ENCODE results near the gene ZC3H18.

Gene ZC3H18

GRCh38 chr16:88676502-88677242 lies 106.5 kb downstream of the ZC3H18 start:
- H3K27ac ChIP-seq = no peak overlapping the region
- no peak for TF ChIP-seq CTCF (conservative IDR thresholded peaks at IDR 0.05)
- no peak for TF ChIP-seq ZFX (IDR thresholded peaks at IDR 0.05)

- TF ChIP-seq CTCF (conservative IDR thresholded peaks at IDR 0.05) = no peak
- TF ChIP-seq ZFX (IDR thresholded peaks at IDR 0.05) = no peak
- H3K27ac ChIP-seq = no peak overlapping the region
Measured at GRCh38 chr16:88677721-88678120, 107.5 kb downstream of the ZC3H18 start.

- TF ChIP-seq ZFX (IDR thresholded peaks at IDR 0.05) (no peak), CTCF (conservative IDR thresholded peaks at IDR 0.05) (no peak)
- H3K27ac ChIP-seq = no peak overlapping the region
Measured at GRCh38 chr16:88678224-88678979, 108.2 kb downstream of the ZC3H18 start.

- no peak for TF ChIP-seq ZFX (IDR thresholded peaks at IDR 0.05)
- TF ChIP-seq CTCF (conservative IDR thresholded peaks at IDR 0.05) = no peak
- H3K27ac ChIP-seq = no peak overlapping the region
Measured at GRCh38 chr16:88680554-88681083, 110.4 kb downstream of the ZC3H18 start.

- no peak overlapping the region for H3K27ac ChIP-seq
Measured at GRCh38 chr16:88681084-88681680, 111.0 kb downstream of the ZC3H18 start.

More at GRCh38 chr16:88681084-88681680, 111.0 kb downstream of the ZC3H18 start:
- TF ChIP-seq ZFX (IDR thresholded peaks at IDR 0.05) = no peak
- TF ChIP-seq CTCF (conservative IDR thresholded peaks at IDR 0.05) = peak; percentile 83
